ENCODE measurements around the gene SPPL2B. TPM values are rescaled to one million over a fixed set of nuclear protein-coding genes. Genes with fewer than 3 reads are reported as not detected.
"Not testable (repeated sequence)": the region's sequence is repeated elsewhere in the genome, so short reads cannot be mapped to it uniquely, and the experiment has no call there.

SPPL2B gene
- total RNA-seq, 4 donors from 2014 or later = 18.1 to 27.7 (median 23.2) TPM

- in situ Hi-C loops (cut with MboI; ENCODE audit: low sequenced_read_pairs in 4 of 4) (loop anchor here (10.0 to 25.0 kb wide), 2 partner anchors 105 to 238 kb away; partner anchors contain the start of genes PEAK3 (in 4 of the 4) and AP3D1 (in 1 of the 4)), intact Hi-C loops (cut with DNase I; ENCODE audit: low total_unique reads) (loop anchor here (5.0 kb wide), 2 partner anchors 120 to 235 kb away; no protein-coding TSS in a partner anchor)
- Histone ChIP-seq H3K36me3 (no peaks in the 10 kb centered on the region), H3K4me1 (no peaks in the 10 kb centered on the region), H3K27me3 (peaks cover 0 to 3% (median 0%) of the 10 kb centered on the region in 3 donors), H3K4me3 (no peak overlapping the region), H3K9me3 (no peaks in the 10 kb centered on the region), H3K27ac (no peak overlapping the region)
- DNase-seq (no peak), ATAC-seq (no peak)
- TF ChIP-seq CTCF (IDR thresholded peaks at IDR 0.05 in 4 of 5, conservative IDR thresholded peaks at IDR 0.05 in 1 of 5) (no peak), POLR2A (IDR thresholded peaks at IDR 0.05) (no peak)
These were observed 63.9 kb downstream of the SPPL2B start for GRCh38 chr19:2392366-2392765.

GRCh38 chr19:2392899-2393298 is 64.4 kb downstream of the SPPL2B start:
- H3K27me3 ChIP-seq, DNase-seq, H3K27ac ChIP-seq, H3K4me3 ChIP-seq, H3K9me3 ChIP-seq, ATAC-seq, H3K4me1 ChIP-seq, H3K36me3 ChIP-seq: not testable (repeated sequence)
- in situ Hi-C loops (cut with MboI; ENCODE audit: low sequenced_read_pairs in 4 of 4) (loop anchor here (10.0 to 25.0 kb wide), 2 partner anchors 106 to 238 kb away; partner anchors contain the start of genes PEAK3 (in 4 of the 4) and AP3D1 (in 1 of the 4)), intact Hi-C loops (cut with DNase I; ENCODE audit: low total_unique reads) (loop anchor here (5.0 kb wide), 2 partner anchors 121 to 236 kb away; no protein-coding TSS in a partner anchor)

GRCh38 chr19:2394054-2394441 is 65.6 kb downstream of the SPPL2B start:
- intact Hi-C loops (cut with DNase I; ENCODE audit: low total_unique reads) (loop anchor here (5.0 kb wide), 2 partner anchors 122 to 237 kb away; no protein-coding TSS in a partner anchor), in situ Hi-C loops (cut with MboI; ENCODE audit: low sequenced_read_pairs in 4 of 4) (loop anchor here (10.0 to 25.0 kb wide), 2 partner anchors 107 to 239 kb away; partner anchors contain the start of genes PEAK3 (in 4 of the 4) and AP3D1 (in 1 of the 4))
- peaks cover 0 to 3% (median 0%) of the 10 kb centered on the region in 3 donors for H3K27me3 ChIP-seq
- no peaks in the 10 kb centered on the region for H3K36me3 ChIP-seq
- H3K27ac ChIP-seq = no peak overlapping the region
- DNase-seq (no peak), ATAC-seq (no peak)
- TF ChIP-seq POLR2A (IDR thresholded peaks at IDR 0.05) (no peak), CTCF (IDR thresholded peaks at IDR 0.05 in 4 of 5, conservative IDR thresholded peaks at IDR 0.05 in 1 of 5) (no peak)
- no peaks in the 10 kb centered on the region for H3K4me1 ChIP-seq
- H3K4me3 ChIP-seq = no peak overlapping the region
- no peaks in the 10 kb centered on the region for H3K9me3 ChIP-seq

GRCh38 chr19:2394442-2395292 is 66.2 kb downstream of the SPPL2B start:
- no peaks in the 10 kb centered on the region for H3K4me1 ChIP-seq
- peaks cover 0 to 1% (median 0%) of the 10 kb centered on the region in 3 donors for H3K27me3 ChIP-seq
- no peak overlapping the region for H3K27ac ChIP-seq
- no peak for ATAC-seq
- H3K36me3 ChIP-seq = no peaks in the 10 kb centered on the region
- intact Hi-C loops (cut with DNase I; ENCODE audit: low total_unique reads) = loop anchor here (5.0 kb wide), 2 partner anchors 122 to 237 kb away; no protein-coding TSS in a partner anchor
- no peak for TF ChIP-seq POLR2A (IDR thresholded peaks at IDR 0.05)
- no peak for TF ChIP-seq CTCF (IDR thresholded peaks at IDR 0.05 in 4 of 5, conservative IDR thresholded peaks at IDR 0.05 in 1 of 5)
- H3K4me3 ChIP-seq = no peak overlapping the region
- no peak for DNase-seq
- in situ Hi-C loops (cut with MboI; ENCODE audit: low sequenced_read_pairs in 4 of 4) = loop anchor here (10.0 to 25.0 kb wide), 2 partner anchors 107 to 240 kb away; partner anchors contain the start of genes PEAK3 (in 4 of the 4) and AP3D1 (in 1 of the 4)
- H3K9me3 ChIP-seq = no peaks in the 10 kb centered on the region

GRCh38 chr19:2395293-2395829 is 66.9 kb downstream of the SPPL2B start:
- H3K4me1 ChIP-seq; H3K27ac ChIP-seq; H3K27me3 ChIP-seq; H3K9me3 ChIP-seq; intact Hi-C loops (cut with DNase I; ENCODE audit: low total_unique reads); H3K36me3 ChIP-seq; H3K4me3 ChIP-seq; ATAC-seq; DNase-seq: not testable (repeated sequence)
- in situ Hi-C loops (cut with MboI; ENCODE audit: low sequenced_read_pairs in 4 of 4) = loop anchor here (10.0 to 25.0 kb wide), 2 partner anchors 108 to 241 kb away; partner anchors contain the start of genes PEAK3 (in 4 of the 4) and AP3D1 (in 1 of the 4)

- H3K27me3 ChIP-seq; H3K9me3 ChIP-seq; H3K4me3 ChIP-seq; intact Hi-C loops (cut with DNase I; ENCODE audit: low total_unique reads); H3K36me3 ChIP-seq; H3K4me1 ChIP-seq; ATAC-seq; DNase-seq; H3K27ac ChIP-seq: not testable (repeated sequence)
- in situ Hi-C loops (cut with MboI; ENCODE audit: low sequenced_read_pairs in 4 of 4) = loop anchor here (10.0 to 25.0 kb wide), 2 partner anchors 110 to 242 kb away; partner anchors contain the start of genes PEAK3 (in 4 of the 4) and AP3D1 (in 1 of the 4)
These were observed 68.7 kb downstream of the SPPL2B start for GRCh38 chr19:2397173-2397572.
